ENCODE measurements around the gene DISP3. TPM values are rescaled to one million over a fixed set of nuclear protein-coding genes. Genes with fewer than 3 reads are reported as not detected.
A peak's percentile ranks its signal among the peaks of the same experiment; 100 is the strongest.

Gene DISP3, protein sequence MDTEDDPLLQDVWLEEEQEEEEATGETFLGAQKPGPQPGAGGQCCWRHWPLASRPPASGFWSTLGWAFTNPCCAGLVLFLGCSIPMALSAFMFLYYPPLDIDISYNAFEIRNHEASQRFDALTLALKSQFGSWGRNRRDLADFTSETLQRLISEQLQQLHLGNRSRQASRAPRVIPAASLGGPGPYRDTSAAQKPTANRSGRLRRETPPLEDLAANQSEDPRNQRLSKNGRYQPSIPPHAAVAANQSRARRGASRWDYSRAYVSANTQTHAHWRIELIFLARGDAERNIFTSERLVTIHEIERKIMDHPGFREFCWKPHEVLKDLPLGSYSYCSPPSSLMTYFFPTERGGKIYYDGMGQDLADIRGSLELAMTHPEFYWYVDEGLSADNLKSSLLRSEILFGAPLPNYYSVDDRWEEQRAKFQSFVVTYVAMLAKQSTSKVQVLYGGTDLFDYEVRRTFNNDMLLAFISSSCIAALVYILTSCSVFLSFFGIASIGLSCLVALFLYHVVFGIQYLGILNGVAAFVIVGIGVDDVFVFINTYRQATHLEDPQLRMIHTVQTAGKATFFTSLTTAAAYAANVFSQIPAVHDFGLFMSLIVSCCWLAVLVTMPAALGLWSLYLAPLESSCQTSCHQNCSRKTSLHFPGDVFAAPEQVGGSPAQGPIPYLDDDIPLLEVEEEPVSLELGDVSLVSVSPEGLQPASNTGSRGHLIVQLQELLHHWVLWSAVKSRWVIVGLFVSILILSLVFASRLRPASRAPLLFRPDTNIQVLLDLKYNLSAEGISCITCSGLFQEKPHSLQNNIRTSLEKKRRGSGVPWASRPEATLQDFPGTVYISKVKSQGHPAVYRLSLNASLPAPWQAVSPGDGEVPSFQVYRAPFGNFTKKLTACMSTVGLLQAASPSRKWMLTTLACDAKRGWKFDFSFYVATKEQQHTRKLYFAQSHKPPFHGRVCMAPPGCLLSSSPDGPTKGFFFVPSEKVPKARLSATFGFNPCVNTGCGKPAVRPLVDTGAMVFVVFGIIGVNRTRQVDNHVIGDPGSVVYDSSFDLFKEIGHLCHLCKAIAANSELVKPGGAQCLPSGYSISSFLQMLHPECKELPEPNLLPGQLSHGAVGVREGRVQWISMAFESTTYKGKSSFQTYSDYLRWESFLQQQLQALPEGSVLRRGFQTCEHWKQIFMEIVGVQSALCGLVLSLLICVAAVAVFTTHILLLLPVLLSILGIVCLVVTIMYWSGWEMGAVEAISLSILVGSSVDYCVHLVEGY (N-terminal part only)
- total RNA-seq (2013): not detected
- polyA plus RNA-seq (under 1 TPM in 1 of 3 donors, not detected in 2; 0.01 TPM), polyA minus RNA-seq (not detected in 2 replicates), total RNA-seq (0 to 5.9 (median 0.23) reads per million in 11 experiments)

DNA sequence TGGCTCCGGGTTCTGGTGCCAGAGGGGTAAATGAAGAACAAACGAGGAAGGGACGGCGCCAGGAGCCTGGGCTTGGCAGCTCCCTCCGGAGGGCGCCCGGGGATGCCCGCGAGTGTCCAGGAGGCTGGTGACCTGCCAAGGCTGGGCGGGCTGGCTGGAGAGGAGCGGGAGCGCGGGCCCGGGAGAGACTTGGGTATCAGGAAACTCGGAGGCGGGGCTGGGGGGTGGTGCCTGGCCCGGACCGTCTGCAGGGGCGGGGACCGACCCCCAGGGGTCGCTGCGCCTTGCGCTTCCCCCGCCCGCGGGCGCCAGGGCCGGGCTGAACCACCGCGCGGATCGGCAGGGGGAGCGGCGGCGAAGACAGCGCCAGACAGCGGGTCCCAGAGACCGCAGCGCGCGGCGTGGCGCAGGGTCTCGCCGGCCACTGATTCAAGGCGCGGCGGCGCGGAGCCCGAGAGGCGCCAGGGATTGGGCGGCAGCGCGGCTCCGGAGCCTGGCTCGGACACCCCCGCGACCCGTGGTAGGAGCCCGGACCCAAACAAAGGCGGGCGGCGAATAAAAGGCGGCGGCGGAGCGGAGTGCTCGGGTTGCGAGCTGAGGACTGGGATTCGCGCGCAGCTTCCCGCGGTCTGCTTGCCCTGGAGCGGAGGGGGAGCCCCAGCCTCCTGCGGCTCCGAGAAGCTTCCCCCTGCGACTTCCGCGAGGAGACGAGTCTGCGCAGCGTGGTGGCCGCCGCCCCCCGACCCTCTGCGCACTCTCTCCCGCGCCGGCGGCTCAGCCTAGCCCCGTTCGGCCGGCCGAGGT, at the start of gene DISP3:
Gene DISP3 (plus strand): TSS at position 585 of the 804 bp plus-strand sequence. CDS start 21,838 bp downstream, outside the sequence.
- peak within 1 kb of the TSS; percentile 65 to 84 for H3K4me3 Mint-ChIP-seq
- H4K20me1 ChIP-seq (ENCODE audit: insufficient read depth, low read length): no peaks in the 10 kb centered on the region
- under 1% methylated on average over 88 of the region's 96 CpGs for WGBS (ENCODE audit: insufficient coverage)
- peaks cover 4 to 12% of the 10 kb centered on the region in 2 donors for H3K4me1 ChIP-seq (ENCODE audit: control insufficient read depth in 1 of 2, insufficient read depth in 2 of 2, low read length in 2 of 2)
- H3K4me3 ChIP-seq (replicated peaks in 1 of 3; ENCODE audit: low read depth in 2 of 3, low read length in 3 of 3): peak within 1 kb of the TSS; percentile 9 to 68 (median 38)
- H3K36me3 Mint-ChIP-seq: no peaks in the 10 kb centered on the region
- H3K79me2 ChIP-seq (ENCODE audit: insufficient read depth, low read length): no peaks in the 10 kb centered on the region
- intact Hi-C loops (cut with micrococcal nuclease): no loop called here
- peak within 1 kb of the TSS; percentile 59 for H2AFZ ChIP-seq (ENCODE audit: insufficient read depth, low read depth, low read length, poor library complexity, severe bottlenecking)
- no peaks in the 10 kb centered on the region for H3K36me3 ChIP-seq (replicated peaks in 1 of 2; ENCODE audit: control insufficient read depth in 1 of 2, insufficient read depth in 2 of 2, low read length in 2 of 2)
- H3K4me1 Mint-ChIP-seq: peaks cover 5% of the 10 kb centered on the region
- H3K27me3 Mint-ChIP-seq (ENCODE audit: low read depth in 3 of 3): peaks cover 40 to 59% (median 41%) of the 10 kb centered on the region in 3 donors
- H3K9me3 ChIP-seq (replicated peaks in 1 of 2; ENCODE audit: control insufficient read depth in 1 of 2, insufficient read depth in 1 of 2, low read length in 2 of 2): no peaks in the 10 kb centered on the region
- no peak within 1 kb of the TSS for H3K9ac ChIP-seq (ENCODE audit: insufficient read depth, low read length, poor library complexity, severe bottlenecking)
- peak; percentile 32 for TF ChIP-seq CTCF (IDR thresholded peaks at IDR 0.05)
- H3K9me3 Mint-ChIP-seq: peaks cover 0 to 13% (median 5%) of the 10 kb centered on the region in 7 donors
- peak within 1 kb of the TSS; percentile 81 for H3K4me2 ChIP-seq (replicated peaks; ENCODE audit: extremely low read depth, low read length, poor library complexity, severe bottlenecking)
- H3K27ac Mint-ChIP-seq: no peak within 1 kb of the TSS
- peak in 2 of 3 donors; percentile 4 to 20 for DNase-seq
- H3K27me3 ChIP-seq (ENCODE audit: control insufficient read depth in 2 of 2, insufficient read depth in 2 of 2, low read length in 2 of 2): peaks cover 3 to 35% of the 10 kb centered on the region in 2 donors
- H3K27ac ChIP-seq (ENCODE audit: low read depth in 1 of 2, low read length in 2 of 2): no peak within 1 kb of the TSS
